HG02938 (cell line): ENCODE data around the gene FBLN2.
"Not testable (repeated sequence)": the region's sequence is repeated elsewhere in the genome, so short reads cannot be mapped to it uniquely, and the experiment has no call there.

Experiments
- ATAC-seq: cut with Tn5 transposase; IDR thresholded peaks from one replicate; pipeline ENCODE4 v1.9.1; 2021; ENCODE audit warnings: mild to moderate bottlenecking, moderate library complexity; ENCODE audit not compliant: unreplicated experiment

Gene FBLN2

DNA sequence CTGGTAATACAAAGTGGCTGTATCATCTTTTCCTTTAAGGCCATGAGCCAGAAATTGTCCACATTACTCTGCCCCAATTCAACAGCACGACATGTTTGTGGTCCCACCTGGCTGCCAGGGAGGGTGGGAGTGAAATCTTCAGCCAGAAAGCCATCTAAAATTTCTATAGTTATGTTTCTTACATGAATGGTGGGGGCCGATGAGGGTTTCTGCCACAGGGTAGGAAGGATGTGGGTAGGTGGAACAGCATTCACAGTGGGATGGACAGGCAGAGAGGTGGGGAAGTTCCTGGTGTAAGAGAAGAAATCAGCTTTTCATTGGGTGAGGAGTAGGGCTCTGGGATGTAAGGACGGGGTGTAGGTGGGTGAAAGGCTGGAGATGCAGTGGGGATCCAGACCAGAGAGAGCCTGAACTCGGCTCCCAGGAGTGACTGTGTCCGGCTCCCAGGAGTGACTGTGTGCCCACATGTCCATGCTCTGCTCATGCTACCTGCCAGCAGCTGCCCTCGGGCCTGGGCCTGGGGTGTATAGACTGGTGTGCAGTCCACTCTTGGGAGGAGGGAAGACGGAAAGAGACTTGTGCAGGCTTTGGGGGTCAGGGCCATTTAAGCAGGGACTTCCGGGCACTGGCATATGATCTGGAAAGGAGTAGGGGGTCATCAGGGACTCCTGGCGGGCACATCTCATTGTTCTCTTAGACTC lies 3.8 kb upstream of the FBLN2 start:
- no peak for ATAC-seq

DNA sequence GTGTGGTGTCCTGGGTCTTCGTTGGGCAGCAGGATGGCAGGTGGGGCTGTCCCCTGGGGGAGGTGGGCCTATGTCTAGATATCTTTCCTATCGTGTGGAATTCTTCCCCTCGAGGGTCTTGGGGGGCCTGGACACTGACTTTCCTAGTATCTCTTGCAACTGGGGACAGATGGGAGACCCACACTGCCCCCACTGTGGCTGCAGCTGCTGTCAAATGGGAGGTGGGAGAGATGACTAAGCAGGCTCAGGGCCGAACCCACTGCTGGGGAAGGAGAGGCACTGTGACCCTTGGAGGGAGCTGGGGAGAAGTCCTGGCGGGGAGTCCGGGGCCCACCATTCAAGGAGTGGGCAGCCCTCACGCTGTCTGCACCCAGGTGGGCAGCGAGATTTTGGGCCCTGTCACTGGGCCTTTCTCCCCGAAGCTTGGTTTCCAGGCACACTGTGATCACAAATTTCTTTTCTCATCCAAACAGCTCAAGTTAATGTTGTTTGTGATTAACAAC lies 2.9 kb upstream of the FBLN2 start:
- no peak for ATAC-seq

DNA sequence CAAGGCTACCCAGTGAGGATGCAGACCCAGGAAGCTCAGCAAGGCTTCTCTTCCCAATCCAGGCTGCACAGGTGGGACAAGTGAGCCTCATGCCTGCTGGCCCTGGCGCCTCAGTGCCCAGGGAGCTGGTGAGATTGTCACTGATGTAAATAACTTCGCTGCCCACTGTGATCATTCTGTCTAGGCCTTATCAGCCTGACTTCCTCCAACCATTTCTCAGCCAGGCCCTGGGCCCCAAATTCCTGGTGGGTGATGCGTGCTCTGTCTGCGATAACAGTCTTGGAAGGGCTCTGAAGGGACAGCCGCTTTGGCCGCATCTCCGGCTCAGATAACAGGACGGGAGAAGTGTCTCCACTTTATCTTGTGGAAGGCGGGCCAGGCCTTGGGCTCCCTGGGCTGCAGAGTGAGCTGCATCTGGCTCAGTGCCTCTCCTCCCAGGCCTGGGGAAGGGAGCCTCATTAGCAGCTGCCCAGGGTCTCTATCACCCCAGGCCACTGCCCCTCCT lies 2.2 kb upstream of the FBLN2 start:
- no peak for ATAC-seq

DNA sequence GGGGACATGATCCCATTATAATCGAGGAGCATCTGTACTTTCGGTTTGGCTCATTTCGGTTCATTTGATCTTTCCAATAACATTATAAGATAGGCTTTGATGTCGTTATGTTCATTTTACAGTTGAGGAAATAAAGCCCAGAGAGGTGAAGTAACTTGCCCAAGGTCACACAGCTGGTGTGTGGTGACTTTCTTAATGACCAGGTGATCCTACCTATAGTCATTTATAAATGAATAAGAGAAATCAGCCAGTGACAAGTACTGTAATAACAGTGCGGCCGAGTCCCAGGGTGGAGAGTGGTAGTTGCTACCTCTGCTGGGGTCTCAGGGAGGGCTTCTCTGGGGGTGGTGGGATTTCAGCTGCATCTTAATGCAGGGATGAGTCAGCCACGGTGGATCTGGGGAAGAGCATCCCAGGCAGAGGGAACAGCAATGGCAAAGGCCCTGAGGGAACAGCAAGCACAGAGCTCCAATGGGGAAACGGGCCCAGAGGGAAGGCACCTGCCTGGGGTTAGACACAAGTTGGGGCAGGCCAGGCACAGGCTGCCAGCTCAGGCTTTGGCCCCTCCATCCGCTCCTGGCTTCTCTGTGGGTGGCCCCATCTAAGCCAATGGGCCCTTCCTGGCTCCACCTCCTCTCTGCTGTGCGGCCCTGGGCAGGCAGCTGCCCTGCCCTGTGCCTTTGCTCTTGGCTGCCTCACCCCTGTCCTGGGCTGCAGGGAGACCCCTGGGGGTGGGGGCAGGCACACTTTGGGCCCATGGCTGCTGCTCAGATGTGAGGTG lies 1.1 kb upstream of the FBLN2 start:
- ATAC-seq, result no peak

DNA sequence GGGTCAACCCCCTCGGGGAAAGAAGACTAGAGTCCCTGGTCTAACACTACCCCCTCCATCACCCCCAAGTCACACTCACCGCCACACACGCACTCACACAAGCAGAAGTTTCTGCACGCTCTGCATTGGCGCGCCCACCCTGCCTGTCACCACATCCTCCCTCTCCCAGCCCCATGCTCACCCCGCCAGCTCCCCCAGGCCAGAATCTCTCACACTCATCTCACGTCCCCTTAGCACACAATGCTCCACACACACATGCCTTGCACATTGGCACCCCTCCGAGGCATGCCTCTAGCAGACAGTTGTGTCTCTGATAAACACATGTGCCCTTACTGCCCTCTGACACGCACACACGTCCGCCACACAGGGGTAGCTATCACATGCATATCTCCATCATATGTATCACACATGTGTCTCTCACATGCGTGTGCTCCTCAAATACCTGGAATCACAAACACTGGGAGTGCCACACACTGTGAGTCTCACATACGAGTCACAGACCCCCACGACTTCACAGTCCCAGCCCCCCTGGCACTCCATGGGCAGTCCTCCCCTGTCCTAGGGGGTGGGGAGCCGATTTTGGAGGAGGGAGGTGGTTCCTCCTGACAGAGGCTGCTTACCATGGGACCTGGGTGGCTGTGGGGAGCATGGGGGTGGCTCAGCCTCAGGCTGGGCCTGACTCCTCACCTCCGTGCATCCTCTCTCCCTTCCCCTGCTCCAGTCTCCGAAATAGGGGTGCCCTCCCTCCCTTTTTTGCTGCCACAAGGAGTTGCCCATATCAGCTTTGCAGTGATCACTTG lies 898 bp downstream of the FBLN2 start:
- ATAC-seq, result no peak

DNA sequence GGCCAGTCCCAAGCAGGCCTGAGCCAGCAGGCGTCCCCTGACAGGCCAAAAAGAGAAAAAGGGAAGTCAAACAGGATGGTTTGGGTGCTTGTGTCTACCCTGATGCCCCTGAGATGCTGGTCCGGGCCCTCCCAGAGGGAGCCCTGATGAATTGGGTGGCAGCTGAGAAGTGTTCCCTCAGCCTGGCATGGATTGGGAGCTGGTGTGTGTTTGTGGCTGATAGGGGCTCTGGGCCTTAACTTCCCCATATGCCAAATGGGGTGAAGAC lies 1.4 kb downstream of the FBLN2 start:
- ATAC-seq, result no peak

DNA sequence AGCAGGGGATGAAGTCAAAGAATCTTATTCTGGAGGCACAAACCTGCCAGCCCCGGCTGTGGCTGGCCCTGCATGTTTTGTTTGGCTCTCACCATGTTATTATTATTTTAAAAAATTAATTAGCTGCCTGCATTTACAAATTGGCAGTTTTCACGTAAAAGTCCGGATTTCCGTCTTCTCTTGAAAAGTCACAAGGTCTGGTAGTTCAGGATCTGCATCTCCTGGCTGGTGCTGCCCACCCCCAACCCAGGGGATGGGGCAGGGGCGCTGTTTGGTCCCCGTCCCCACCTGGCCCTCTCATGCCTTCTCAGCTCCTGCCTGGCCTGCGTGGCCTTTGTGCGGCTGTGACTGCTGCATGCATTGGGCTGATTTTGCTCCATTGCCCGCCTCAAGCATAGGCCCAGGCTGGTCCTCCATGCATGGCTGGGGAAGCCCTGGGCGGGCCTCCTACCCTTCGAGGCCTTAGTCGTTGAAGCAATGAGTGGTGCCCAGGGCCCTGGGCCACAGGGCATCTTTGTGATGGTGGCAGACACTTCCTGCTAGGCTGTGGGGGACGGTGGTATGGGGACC lies 2.0 kb downstream of the FBLN2 start:
- no peak for ATAC-seq

DNA sequence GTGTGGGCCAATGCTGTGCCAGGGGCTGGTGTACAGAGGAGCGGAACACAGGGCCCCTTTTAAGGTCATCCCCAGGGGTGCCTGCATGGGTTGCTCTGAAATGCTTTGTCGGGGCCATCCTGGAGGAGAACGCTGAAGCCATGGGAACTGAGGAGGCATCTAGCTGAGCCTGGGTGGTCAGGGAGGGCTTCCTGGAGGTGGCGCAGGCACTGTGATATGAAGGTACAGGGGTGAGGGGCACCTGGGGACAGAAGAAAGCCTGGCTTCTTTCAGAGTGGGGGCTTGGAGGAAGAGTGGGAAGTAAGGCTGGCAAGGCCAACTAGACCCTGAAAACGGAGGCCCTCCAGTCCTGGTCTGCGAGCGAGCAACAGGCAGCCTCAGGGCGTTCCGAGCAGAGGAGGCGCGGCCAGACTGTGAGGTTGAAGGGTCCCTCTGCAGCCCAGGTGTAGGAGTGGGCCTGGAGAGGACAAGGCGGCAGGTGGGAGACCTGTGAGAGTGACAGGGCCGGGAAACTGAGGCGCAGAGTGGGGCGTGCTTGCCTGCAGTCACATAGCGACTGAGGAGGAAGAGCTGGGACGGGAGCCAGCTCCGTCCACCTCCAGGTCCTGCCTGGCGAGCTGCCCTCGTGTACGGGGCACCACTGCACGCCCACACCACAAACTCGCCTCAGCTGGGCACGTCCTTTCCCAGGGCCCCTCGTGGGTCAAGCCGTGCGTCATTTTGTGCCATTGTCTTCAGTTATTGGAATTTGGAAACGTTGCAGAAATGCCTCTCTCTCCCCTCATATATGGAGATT lies 4.1 kb downstream of the FBLN2 start:
- no peak for ATAC-seq

DNA sequence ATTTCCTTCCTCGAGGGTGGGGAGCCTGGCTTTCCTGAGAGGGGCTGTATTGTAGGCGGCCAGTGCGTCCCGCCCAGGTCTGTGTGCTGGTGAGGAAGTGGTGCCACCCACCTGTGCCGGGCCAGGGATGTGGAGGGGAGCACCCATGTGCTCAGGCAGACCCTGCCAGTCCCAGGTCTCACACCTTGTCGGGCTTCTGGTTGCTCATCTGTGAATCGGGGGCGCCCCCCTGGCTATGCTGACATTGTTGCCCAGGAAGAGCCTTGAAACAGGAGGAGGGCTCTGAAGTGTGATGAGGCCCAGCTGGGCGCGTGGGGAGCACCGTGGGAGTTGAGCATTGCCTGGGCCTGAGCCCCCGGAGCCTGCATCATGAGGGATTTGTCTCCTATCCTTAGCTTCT lies 4.8 kb downstream of the FBLN2 start:
- no peak for ATAC-seq

DNA sequence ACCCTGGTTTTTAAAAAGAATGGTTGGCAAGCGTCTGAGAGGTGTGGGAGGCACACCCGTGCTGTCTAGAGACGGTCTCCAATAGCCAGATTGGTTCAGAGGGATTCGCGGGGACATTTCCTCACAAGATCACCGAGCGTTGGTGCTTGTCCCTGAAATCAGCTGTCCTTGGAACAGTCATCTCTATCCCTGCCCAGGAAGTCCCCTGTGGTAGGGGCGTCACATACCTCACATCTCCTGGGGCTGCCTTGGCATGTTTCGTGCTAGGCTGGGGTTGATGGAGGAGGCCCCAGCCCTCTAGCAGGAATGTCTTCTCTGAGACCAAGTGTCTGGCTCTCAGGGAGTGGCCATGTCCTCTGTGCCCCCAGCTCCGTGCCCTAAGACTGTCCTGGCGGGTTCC lies 6.8 kb downstream of the FBLN2 start:
- ATAC-seq, result no peak

DNA sequence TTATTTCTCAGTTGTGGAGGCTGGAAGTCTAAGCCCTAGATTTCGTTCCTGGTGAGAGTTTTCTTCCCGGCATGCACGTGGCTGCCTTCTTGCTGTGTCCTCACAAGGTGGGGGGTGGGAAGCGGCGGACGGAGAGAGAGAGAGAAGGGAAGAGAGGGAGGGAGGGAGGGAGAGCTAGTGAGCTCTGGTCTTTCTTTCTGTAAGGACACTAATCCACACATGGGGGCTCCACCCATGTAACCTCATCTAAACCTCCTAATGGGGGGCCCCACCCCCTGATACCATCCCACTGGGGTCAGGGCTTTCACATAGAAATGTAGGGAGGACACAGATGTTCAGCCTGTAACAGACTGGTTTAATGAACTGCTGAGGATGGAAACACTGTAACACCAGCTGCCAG lies 7.3 kb downstream of the FBLN2 start:
- ATAC-seq, result no peak

DNA sequence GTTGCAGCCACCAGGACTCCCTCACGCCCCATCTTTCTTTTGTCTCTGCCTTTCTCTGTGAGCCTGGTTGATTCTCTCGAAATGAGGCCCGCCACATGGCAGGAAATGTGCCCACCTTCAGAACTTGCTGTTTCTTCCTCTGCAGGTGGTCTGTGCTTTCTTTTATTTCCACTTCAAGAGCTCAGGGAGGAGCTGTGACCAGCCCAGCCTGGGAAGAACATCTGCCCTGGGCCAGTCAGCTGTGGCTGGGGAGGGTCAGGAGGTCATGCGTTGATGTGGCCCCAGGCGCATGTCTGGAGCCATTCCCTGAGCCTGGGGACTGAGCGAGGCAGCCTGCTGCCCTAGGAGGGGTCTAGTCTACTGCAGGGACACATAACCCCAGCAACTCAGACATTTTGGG lies 8.0 kb downstream of the FBLN2 start:
- no peak for ATAC-seq

DNA sequence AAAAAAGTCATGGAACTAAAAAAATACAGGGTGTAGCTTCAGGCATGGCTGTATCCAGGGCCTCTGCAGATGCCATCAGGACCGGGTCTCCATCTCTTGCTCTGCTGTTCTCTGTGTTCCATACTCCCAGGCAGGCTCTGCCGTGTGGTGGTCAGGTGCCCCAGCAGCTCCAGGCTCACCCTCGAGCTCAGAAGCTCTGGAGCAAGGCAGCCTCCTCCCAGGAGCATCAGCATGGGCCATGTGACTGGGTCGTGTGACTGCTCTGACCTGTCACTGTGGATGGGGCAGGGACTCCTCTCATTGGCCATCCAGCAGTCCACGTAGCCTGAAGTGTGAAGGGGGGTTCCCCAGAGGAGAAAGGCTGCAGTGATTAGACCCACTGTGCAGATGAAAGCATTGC lies 8.5 kb downstream of the FBLN2 start:
- ATAC-seq, result no peak

DNA sequence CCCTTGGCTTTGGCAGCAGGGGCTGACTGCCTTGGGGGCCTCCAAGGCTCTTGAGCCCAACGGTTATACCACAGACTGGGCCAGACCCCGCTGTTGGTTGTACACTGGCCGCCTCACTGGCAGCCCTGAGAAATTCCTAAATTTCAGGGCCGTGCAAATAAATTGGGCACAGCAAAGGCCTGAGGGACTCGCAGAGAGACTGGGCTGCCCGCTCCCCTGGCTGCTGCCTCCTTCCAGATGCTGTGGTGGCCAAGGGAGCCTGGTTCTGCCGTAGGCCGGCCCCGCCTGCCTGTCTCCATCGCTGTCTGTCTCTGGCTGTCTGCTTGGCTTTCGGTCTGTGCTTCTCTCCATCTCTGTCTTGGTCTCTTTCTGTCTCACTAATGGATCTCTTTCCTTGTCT lies 9.0 kb downstream of the FBLN2 start:
- ATAC-seq, result no peak

DNA sequence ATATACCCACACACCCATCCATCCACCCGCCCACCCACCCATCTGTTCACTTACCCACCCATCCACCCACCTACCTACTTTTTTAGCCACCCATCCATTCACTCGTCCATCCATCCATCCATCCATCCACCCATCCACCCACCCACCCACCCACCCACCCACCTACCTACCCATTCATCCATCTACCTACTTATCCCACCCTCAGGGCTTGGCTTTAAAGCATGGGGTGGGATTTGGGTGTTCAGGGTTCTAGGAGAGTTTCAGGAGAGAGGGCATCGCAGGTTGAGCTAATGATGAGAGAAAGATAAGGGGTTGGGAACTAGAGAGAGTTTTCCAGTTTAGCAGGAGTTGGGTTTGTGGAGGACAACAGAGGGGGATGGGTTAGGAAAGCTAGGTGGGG lies 9.7 kb downstream of the FBLN2 start:
- ATAC-seq, result no peak

DNA sequence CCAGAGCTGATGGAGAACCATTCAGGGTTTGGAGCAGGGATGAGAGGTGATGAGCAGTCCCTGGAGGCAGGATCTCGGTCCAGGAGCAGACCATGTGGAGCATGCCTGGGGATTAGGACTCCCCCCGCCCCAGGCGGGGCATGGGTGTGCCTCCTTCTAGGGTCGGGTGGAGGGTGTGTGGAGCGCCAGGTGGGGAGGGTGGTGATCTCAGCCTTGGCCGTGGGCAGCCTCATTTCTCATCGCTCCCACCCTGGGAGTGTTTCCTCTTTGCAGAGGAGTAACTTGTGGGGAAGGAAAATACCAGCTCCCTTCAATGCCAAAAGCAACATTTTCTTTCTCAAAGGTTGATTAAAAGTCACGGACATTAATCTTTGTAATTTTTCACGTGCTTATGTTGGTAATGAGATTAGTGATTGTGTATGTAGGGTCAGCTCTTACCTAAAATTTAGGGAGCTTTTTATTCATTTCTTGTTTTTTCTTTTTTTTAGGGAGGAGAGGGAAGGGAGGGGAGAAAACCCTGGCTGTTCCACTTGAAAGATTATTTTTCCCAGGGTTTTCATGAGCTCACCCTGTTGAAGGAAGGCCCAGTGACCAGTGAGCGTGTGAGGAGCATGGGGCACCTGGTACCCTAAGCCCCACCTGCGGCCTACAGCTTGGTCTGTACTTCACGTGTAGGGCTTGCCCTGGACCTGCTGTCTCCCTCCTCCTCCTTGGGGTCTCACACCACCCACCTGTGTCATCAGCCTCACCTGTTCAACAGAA lies 11.0 kb downstream of the FBLN2 start:
- ATAC-seq, result no peak

DNA sequence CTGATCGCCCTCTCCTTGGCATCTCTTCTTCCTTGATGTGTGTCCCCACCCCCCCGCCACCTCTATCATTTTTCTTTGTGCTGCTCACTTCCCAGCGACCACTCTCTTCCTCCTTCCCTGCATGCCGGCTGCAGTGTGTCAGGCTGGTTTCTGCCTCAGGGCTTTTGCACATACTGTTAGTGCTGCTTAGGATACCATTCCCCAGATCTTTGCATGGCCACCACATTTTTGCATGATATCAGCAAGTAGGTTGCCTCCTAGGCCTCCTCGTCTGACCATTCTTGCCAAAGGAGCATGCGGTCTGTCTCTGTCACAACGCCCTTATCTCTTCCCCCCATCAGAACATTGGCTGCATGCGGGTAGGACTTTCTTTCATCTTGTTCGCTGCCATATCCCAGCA lies 12.5 kb downstream of the FBLN2 start:
- ATAC-seq, result no peak

DNA sequence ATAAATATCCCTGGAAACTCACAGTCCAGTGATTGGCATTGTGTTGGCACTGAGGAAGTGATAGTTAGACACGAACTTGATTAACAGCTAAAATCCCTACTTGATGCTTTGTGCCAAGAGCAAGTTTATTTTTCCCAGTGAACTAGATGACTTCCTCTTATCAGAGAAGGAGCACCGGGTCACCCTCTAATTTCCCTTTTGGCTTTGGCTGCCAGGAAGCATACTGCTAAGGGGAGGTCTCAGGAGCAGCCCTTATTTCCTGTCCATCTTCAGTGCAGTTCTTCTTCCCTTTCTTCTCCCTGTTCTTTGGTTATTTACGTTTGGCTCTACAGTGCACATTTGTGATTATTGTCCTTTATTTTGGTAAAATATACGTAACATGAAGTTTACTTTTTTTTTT lies 13.0 kb downstream of the FBLN2 start:
- ATAC-seq, result no peak

DNA sequence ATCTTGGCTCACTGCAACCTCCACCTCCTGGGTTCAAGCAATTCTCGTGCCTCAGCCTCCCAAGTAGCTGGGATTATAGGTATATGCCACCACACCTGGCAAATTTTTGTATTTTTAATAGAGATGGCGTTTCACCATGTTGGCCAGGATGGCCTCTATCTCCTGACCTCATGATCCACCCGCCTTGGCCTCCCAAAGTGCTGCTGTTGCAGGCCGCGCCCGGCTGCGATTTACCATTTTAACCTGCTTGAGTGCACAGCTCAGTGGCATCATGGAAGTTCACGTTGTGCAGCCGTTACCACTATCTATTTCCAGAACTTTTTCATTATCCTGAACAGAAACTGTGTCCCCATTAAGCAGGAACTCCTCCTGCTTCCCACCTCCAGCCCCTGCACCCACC lies 13.5 kb downstream of the FBLN2 start:
- not testable (repeated sequence) for ATAC-seq

DNA sequence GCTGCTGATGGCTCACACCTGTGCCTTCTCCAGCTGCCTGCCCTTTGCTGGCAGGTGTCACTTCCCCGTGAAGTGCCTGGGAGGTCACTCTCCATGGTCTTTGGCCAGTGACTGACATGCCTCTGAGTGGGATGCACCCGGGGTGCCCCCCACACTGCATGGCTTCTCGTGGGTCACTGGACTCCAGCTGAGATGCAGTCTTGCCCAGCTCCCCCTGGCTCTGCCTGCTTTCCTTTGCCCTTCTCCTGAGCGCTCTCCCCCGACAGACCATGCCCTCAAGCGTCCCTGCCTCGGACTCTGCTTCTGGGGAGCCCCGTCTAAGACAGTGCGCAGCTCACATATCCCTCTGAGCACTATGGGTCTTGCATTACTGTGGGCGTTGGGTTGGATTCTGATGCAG lies 14.4 kb downstream of the FBLN2 start:
- ATAC-seq, result no peak
